RWPE2 (cell line): ENCODE results near the gene SIGLEC1.

Experiments
- ATAC-seq: fragments of 200-7000 bp; cut with Tn5 transposase; 3 replicates; pipeline ENCODE4 v1.9.1; 2021; ENCODE audit warnings: low read depth
- DNase-seq: peaks from one replicate; pipeline ENCODE4 v3.0.0-alpha.2; 2020; ENCODE audit warnings: low spot score
- H3K27ac ChIP-seq: fragments of 450-650 bp; 2 replicates; pipeline ENCODE4 v1.5.1; 2017; ENCODE audit warnings: mild to moderate bottlenecking; ENCODE audit not compliant: poor library complexity, severe bottlenecking
- H3K27me3 ChIP-seq: fragments of 250-450 bp; sonication (Bioruptor Pico); 2 replicates; pipeline ENCODE4 v1.5.1; 2021; ENCODE audit warnings: mild to moderate bottlenecking, moderate library complexity; ENCODE audit not compliant: insufficient read depth, poor library complexity, severe bottlenecking
- H3K36me3 ChIP-seq: fragments of 250-450 bp; sonication (Bioruptor Pico); 2 replicates; pipeline ENCODE4 v1.5.1; 2020; ENCODE audit warnings: low read depth, mild to moderate bottlenecking, moderate library complexity
- H3K4me1 ChIP-seq: fragments of 250-450 bp; sonication (Bioruptor Pico); 2 replicates; pipeline ENCODE4 v1.5.1; 2021; ENCODE audit warnings: mild to moderate bottlenecking, moderate library complexity; ENCODE audit not compliant: insufficient read depth, poor library complexity, severe bottlenecking
- H3K4me3 ChIP-seq: fragments of 250-450 bp; sonication (Bioruptor Pico); 2 replicates; pipeline ENCODE4 v1.5.1; 2021; ENCODE audit warnings: mild to moderate bottlenecking, moderate library complexity; ENCODE audit not compliant: severe bottlenecking
- H3K9me3 ChIP-seq: fragments of 250-450 bp; sonication (Bioruptor Pico); 2 replicates; pipeline ENCODE4 v1.5.1; 2021; ENCODE audit warnings: mild to moderate bottlenecking, moderate library complexity; ENCODE audit not compliant: severe bottlenecking
- TF ChIP-seq, protein P1 (sequence below): fragments of 450-650 bp; IDR thresholded peaks from one replicate; pipeline ENCODE4 v1.5.1; 2017; ENCODE audit warnings: mild to moderate bottlenecking, moderate library complexity; ENCODE audit not compliant: poor library complexity, severe bottlenecking

Gene SIGLEC1

DNA sequence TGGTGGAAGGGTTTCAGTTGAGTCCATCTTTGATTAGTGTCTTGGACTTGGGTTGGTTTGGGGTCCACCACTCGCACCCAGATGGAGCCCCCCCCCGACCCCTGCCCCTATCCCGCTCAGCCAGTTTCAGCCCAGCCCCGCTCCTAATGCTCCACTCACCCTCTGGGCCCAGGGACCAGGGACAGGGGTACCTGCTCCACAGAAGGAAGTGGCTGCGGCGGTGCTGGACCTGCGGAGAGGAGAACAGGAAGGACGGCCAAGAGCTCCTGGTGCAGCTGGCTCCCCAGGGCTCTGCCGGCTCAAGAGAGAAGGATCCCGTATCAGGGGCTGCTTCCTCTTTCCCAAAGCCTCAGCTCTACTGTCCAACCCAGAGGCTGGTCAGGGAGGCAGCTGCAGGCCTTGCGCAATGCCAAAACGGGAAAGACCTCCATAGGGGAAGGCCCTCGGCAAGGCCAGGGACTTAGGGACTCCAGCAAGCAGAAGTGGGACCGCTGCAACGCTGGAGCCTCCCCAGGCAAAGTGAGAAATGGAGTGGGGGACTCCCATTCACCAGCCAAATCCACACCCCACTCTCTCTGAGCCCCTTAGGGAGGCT, at the start of gene SIGLEC1:
SIGLEC1 (minus strand) TSS at position 322 of the 595 bp plus-strand sequence. CDS start 5,472 bp downstream, outside the sequence.
- TF ChIP-seq, protein P1, sequence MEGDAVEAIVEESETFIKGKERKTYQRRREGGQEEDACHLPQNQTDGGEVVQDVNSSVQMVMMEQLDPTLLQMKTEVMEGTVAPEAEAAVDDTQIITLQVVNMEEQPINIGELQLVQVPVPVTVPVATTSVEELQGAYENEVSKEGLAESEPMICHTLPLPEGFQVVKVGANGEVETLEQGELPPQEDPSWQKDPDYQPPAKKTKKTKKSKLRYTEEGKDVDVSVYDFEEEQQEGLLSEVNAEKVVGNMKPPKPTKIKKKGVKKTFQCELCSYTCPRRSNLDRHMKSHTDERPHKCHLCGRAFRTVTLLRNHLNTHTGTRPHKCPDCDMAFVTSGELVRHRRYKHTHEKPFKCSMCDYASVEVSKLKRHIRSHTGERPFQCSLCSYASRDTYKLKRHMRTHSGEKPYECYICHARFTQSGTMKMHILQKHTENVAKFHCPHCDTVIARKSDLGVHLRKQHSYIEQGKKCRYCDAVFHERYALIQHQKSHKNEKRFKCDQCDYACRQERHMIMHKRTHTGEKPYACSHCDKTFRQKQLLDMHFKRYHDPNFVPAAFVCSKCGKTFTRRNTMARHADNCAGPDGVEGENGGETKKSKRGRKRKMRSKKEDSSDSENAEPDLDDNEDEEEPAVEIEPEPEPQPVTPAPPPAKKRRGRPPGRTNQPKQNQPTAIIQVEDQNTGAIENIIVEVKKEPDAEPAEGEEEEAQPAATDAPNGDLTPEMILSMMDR: no peak
- no peak within 1 kb of the TSS for H3K4me3 ChIP-seq

DNA sequence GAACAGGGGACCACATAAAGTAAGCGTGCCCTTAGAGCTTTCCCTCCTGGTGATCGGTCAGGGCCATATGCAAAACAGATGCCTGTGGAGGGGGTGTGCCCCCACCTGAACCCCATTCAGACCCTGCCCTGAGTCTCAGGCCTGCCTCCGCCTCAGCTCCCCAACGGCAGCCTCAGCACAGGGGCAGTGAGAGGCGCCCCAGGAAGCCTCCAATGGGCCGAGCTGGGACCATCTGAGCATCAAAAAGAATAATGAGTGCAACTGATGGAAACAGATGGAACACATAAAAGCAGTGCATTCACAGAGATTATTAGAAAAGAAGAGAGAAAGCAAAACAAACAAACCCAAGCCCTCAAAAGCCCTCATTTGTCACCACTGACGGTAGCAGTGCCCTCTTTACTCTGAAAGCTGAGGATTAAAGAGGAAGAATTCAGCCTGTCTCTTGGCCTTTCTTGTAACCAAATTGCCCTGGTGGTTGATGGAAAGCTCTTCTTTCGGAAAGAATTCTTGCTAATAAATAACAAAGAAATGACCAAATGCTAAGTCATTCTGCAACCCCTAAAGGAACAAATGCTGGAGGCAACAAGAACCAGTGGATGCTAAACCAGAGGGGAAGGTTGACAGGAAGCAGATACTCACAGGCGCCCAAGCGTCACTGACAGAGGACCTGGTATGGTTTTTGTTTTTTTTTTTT, 48.4 kb upstream of the SIGLEC1 start:
- H3K4me1 ChIP-seq: no peaks in the 10 kb centered on the region
- H3K27ac ChIP-seq: no peak overlapping the region
- TF ChIP-seq, protein P1: no peak
- no peaks in the 10 kb centered on the region for H3K27me3 ChIP-seq
- H3K36me3 ChIP-seq: peaks cover 20% of the 10 kb centered on the region
- H3K9me3 ChIP-seq: no peaks in the 10 kb centered on the region
- no peak for ATAC-seq
- H3K4me3 ChIP-seq: no peak overlapping the region
- DNase-seq: no peak

More for the DNA sequence above, at the start of gene SIGLEC1:
- Histone ChIP-seq H3K36me3 (no peaks in the 10 kb centered on the region), H3K27me3 (no peaks in the 10 kb centered on the region), H3K27ac (no peak within 1 kb of the TSS), H3K4me1 (no peaks in the 10 kb centered on the region), H3K9me3 (no peaks in the 10 kb centered on the region)
- no peak for DNase-seq
- no peak for ATAC-seq

DNA sequence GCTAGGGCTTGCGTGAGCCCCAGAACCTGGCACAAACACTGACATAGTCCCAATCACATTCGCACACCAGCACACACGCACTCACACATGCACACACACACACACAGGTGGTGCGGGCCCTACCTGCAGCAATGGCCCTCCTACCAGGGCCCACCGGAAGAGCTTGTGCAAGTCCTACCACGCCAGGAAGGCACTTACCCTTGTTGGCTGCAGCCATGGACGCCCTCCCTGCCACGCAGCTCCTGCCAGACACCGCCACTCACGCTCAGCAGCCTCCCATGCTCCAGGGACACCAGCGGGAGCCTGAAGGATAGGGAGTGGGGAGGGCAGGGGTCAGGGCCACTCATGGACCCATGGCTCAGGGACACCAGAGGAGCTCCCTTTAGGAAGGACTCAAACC, 47.5 kb upstream of the SIGLEC1 start:
- Histone ChIP-seq H3K27ac (no peak overlapping the region), H3K9me3 (no peaks in the 10 kb centered on the region), H3K4me1 (no peaks in the 10 kb centered on the region), H3K4me3 (no peak overlapping the region), H3K27me3 (no peaks in the 10 kb centered on the region), H3K36me3 (peaks cover 20% of the 10 kb centered on the region)
- ATAC-seq (no peak), DNase-seq (no peak)
- TF ChIP-seq, protein P1: no peak

DNA sequence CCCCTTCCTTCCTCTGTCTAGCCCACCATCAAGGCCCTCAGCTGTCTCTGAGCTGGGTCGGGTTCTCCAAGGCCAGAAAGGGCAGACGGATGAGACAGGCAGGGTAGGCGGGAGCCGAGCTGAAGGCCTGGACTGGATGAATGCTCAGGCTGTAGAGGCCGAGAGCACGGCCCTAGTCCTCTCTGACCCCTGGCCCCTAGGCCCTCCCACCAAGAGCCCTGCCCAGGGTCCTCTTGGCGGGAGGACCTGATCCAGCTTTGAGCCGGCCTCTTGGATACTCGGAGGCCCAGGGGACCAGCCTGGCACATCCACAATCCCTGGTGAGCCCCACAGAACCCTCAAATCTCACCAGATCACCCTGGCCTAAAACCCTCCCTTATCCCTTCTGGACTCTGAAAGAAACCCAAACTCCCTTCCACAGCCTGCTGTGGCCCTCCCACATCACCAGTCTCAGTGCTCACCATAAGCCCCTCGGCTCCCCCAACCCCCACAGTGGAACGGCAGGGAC, 47.0 kb upstream of the SIGLEC1 start:
- H3K36me3 ChIP-seq: peaks cover 20% of the 10 kb centered on the region
- no peak for DNase-seq
- no peak overlapping the region for H3K4me3 ChIP-seq
- no peaks in the 10 kb centered on the region for H3K27me3 ChIP-seq
- TF ChIP-seq, protein P1: no peak
- no peaks in the 10 kb centered on the region for H3K4me1 ChIP-seq
- ATAC-seq: no peak
- H3K9me3 ChIP-seq: no peaks in the 10 kb centered on the region
- H3K27ac ChIP-seq: no peak overlapping the region

DNA sequence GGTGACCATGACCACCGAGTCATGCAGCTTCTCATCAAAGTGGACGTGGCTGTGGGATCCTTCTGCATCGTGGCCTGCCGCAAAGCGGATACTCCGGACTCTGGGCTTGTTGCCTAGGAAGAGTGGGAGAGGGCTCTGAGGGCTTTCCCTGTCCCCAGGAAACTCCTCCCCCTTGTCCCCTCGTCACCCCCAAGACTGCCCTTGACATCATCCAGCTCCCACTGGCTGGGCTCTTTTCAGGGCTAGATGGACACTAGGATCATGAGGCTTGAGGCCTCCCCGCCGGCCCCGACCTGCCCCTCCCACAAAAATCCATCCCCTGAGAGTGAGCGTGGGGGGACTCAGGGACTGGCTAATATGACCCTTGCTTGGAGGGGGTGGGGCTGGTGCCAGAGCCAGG, 46.2 kb upstream of the SIGLEC1 start:
- Histone ChIP-seq H3K36me3 (peaks cover 20% of the 10 kb centered on the region), H3K4me1 (no peaks in the 10 kb centered on the region), H3K9me3 (no peaks in the 10 kb centered on the region), H3K27ac (no peak overlapping the region), H3K27me3 (no peaks in the 10 kb centered on the region), H3K4me3 (no peak overlapping the region)
- DNase-seq: no peak
- TF ChIP-seq, protein P1: no peak
- ATAC-seq: no peak
